HEK293T (cell line): Measurements from ENCODE around the gene ADORA3.

Experiments
- ARNT ChIP-seq: fragments of 450-650 bp; IDR thresholded peaks from 2 replicates; pipeline ENCODE4 v1.6.1; 2017; ENCODE audit warnings: mild to moderate bottlenecking
- BHLHE40 ChIP-seq: fragments of 450-650 bp; IDR thresholded peaks from 2 replicates; pipeline ENCODE4 v1.6.1; 2016; ENCODE audit warnings: mild to moderate bottlenecking, moderate library complexity, borderline replicate concordance
- FOXA1 ChIP-seq: fragments of 450-650 bp; IDR thresholded peaks from 2 replicates; pipeline ENCODE4 v1.6.1; 2016; ENCODE audit warnings: mild to moderate bottlenecking
- HDGF ChIP-seq: fragments of 450-650 bp; IDR thresholded peaks from 2 replicates; pipeline ENCODE4 v1.6.1; 2017; ENCODE audit warnings: antibody characterized with exemption, borderline replicate concordance
- L3MBTL2 ChIP-seq: fragments of 450-650 bp; conservative IDR thresholded peaks from 2 replicates; pipeline ENCODE4 v1.6.1; 2016; ENCODE audit warnings: mild to moderate bottlenecking
- LEF1 ChIP-seq: fragments of 450-650 bp; IDR thresholded peaks from 2 replicates; pipeline ENCODE4 v1.6.1; 2017; ENCODE audit warnings: mild to moderate bottlenecking, borderline replicate concordance
- SP1 ChIP-seq: fragments of 450-650 bp; IDR thresholded peaks from 2 replicates; pipeline ENCODE4 v1.6.1; 2017
- TARDBP ChIP-seq: fragments of 450-650 bp; IDR thresholded peaks from 2 replicates; pipeline ENCODE4 v1.6.1; 2016
- TF ChIP-seq, protein P1 (sequence below): fragments of 450-650 bp; IDR thresholded peaks from 2 replicates; pipeline ENCODE4 v1.6.1; 2016

DNA sequence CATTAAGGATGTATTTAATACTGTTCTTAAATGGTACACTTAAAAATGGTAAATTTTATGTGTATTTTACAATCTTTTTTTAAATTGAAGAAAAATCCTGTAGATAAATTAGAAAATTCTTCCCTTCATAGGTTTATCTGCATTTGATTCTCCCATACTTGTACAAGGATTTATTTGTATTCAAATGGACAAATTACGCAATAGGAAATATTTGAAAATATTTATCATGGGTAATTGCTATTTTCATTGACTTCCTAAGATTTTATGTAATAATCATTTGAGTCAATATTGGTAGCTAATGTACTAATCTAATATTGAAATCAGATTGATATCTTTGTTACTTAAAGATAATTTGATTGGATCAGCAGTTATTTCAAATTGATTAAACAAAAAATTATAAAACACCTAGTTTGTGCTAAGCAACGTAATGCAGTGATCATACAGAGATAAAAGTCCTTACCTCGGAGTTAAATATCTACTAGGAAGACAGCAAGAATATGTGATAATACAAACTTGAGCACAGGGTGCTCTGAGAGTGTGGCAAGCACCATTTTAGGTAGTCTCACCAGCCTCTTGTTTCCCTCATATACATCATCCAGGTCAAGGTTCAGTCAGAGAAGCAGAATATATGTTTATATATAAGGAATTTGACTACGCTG is 40.9 kb downstream of the ADORA3 start:
- TF ChIP-seq L3MBTL2 = no peak
- no peak for TF ChIP-seq HDGF
- TF ChIP-seq ARNT = no peak
- TF ChIP-seq TARDBP = no peak
- no peak for TF ChIP-seq BHLHE40
- no peak for TF ChIP-seq FOXA1
- TF ChIP-seq LEF1 = no peak
- TF ChIP-seq SP1 = no peak
- TF ChIP-seq, protein P1, sequence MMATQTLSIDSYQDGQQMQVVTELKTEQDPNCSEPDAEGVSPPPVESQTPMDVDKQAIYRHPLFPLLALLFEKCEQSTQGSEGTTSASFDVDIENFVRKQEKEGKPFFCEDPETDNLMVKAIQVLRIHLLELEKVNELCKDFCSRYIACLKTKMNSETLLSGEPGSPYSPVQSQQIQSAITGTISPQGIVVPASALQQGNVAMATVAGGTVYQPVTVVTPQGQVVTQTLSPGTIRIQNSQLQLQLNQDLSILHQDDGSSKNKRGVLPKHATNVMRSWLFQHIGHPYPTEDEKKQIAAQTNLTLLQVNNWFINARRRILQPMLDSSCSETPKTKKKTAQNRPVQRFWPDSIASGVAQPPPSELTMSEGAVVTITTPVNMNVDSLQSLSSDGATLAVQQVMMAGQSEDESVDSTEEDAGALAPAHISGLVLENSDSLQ = no peak
